GM21825 (cell line): ENCODE results near the gene MYL6B.
A peak's percentile ranks its signal among the peaks of the same experiment; 100 is the strongest.
"Not testable (repeated sequence)": the region's sequence is repeated elsewhere in the genome, so short reads cannot be mapped to it uniquely, and the experiment has no call there.

Source experiments
- ATAC-seq: cut with Tn5 transposase; IDR thresholded peaks from one replicate; pipeline ENCODE4 v1.9.1; 2021; ENCODE audit warnings: mild to moderate bottlenecking, moderate library complexity; ENCODE audit not compliant: unreplicated experiment

MYL6B gene

GRCh38 chr12:56163533-56164344 lies 11.4 kb downstream of the MYL6B start:
- ATAC-seq, result no peak

- ATAC-seq, result no peak
Observed at GRCh38 chr12:56164345-56164729, 11.9 kb downstream of the MYL6B start.

GRCh38 chr12:56165369-56165768 lies 13.0 kb downstream of the MYL6B start:
- ATAC-seq, result no peak

DNA sequence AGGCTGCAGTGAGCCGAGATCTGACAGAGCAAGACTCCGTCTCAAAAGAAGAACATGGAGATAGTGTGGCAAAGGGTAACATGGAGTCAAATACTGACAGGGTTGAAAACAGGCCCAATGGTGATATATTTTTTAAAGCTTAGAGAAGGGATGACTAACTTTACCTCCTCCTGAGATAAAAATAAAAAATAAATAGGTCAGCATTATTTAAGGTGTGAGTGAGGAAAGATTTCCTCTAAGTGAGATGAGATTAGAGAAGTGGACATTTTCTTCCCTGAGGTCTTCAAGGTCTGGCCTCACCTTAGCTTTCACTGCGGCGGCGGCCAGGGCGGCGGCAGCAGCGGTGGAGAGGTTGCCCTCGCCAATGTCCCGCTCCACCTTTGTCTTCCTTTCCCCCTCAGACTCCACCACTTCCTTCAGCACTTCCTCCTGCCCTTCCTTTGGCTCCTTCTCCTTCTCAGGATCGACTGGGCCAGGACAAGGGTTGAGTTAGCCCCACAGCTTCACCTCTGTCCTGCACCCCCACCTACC lies 16.9 kb downstream of the MYL6B start:
- ATAC-seq, result no peak

DNA sequence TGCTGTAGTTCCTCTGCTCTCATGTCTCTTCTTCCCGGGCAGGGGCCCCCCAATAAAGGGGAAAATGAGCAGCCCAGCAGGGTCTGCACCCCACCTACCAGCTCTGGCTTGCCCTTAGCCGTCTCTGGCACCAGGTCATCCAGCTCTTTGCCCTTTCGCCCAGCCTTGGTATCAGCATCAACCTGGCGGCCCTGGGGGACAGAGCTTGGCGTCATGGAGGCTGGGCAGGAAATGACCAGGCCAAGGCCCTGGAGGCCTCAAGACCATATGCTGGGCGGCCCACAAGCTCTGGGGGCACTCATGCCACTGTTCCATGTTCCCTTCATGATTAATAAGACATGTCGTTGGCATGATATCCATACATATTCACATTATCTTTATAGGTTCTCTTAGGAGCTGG lies 20.5 kb downstream of the MYL6B start:
- ATAC-seq, result no peak

DNA sequence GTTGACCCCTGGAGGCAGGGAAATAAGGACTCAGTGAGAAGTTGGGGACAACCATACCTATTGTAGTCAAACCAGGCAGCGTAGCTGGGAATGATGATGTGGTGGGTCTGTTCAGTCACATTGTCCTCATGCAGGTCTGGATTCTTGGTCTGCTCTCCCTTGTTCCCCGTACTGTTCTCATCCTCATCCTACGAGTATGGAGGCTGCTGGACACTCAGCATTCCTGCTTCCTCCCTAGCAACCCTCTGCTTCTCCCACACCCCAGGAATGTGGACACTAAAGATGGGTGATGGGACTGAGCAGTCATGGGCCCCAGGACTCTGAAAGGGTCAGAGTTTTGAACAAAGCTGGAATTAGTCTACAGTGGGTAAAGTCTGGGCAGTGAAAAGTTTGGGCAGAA lies 26.0 kb downstream of the MYL6B start:
- ATAC-seq, result no peak

- no peak for ATAC-seq
Observed at GRCh38 chr12:56186957-56187356, 34.6 kb downstream of the MYL6B start.

- no peak for ATAC-seq
Observed at GRCh38 chr12:56188131-56188777, 35.9 kb downstream of the MYL6B start.

DNA sequence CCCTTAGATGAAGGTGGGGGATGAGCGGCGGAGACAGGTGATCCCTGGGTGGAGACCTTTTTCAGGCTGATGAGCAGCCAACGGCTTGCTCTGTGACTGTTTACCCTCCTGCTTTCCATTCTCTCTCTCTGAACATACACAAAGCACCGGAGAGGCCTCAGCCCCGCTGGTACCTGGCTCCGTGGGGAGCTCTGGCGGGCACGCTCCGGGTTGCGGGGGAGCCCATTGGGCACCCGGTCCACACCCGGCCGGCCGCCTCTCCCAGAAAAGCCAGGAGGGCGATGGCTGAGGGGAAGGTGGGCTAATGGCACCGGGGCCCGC lies 36.4 kb downstream of the MYL6B start:
- ATAC-seq, result no peak

DNA sequence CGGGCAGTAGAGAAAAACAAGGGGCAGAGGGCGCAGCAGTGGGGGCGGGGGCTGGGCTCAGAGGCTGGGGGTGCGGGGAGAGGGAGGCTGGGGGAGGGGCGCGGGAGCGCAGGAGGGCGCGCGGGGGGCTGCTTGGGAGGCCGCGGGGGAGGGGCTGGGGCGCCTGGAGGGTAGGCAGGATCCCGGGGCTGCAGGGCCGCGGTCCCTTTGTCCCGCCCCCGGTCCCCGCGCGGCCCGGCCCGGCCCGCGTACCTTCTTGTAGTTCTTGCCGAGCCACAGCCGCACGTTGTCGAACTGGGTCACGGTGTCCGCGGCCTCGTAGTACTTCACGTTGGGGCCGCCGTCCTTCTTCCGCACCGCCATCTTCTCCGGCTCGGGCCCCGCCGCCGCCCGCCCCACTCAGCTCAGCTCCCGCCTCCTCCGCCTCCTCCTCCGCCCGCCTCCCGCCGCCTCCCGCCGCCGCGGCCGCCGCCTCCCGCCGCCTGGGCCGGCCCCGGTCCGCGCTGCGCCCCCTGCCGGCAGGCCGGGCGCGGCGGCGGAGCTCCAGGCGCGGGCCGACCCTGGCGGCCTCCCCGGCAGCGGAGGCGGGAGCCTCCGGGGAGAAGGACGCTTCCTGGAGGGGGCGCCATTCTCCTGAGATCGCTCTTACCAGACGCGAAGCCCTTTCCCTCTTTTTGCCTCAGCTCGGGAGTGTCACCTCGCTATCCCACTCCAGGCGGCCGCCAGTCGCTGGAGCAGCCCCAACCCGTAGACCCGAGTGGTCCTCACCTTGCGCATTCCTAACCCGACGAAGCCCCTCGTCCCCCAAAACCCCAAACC lies 36.9 kb downstream of the MYL6B start, which contains the start of gene SMARCC2:
Gene SMARCC2 (minus strand): TSS at position 385 of the 819 bp plus-strand sequence. CDS start 22 bp downstream, at position 363.
- peak; percentile 66 for ATAC-seq

GRCh38 chr12:56189918-56190694 lies 37.7 kb downstream of the MYL6B start:
- ATAC-seq, result peak; percentile 36

- no peak for ATAC-seq
Observed at GRCh38 chr12:56190695-56191155, 38.3 kb downstream of the MYL6B start.

DNA sequence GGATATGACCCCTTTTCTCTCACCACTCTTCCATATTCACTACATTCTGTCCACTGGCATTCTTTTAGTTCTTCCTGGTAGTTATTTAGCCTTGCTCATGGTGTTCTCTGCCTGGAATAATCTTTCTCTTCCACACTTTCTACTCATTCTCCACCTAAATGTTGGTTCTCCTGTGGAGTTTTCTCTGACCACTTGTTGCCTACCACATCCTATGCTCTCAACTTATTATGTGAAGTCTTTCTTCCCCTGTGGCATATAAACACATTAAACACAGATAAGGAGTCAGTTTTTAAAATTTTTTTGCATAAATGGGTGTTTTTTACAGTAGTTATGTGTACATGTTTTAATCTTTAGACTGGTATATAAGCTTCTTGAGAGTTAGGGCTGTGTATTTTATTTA lies 40.2 kb downstream of the MYL6B start:
- no peak for ATAC-seq

- no peak for ATAC-seq
Observed at GRCh38 chr12:56193025-56193578, 40.7 kb downstream of the MYL6B start.

GRCh38 chr12:56196818-56197550 lies 44.6 kb downstream of the MYL6B start:
- not testable (repeated sequence) for ATAC-seq

GRCh38 chr12:56197921-56198635 lies 45.7 kb downstream of the MYL6B start:
- ATAC-seq, result no peak

DNA sequence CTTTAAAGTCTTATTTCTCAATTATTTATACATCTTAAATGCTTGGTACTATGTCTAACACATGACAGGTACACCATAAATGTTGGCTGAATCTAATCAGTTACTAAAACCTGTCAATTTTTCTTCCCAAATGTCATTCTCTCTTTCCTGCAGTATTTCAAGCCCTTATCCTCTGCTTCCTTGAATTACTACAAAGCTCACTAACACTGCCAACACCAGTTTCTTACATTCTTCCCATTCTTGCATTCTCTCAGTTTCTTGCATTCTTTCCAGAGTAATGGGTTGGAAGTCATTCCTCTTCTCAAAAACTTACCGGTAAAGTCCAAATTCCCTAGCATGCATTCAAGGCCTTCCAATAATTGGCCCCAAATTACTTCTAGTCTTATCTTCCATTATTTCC lies 46.4 kb downstream of the MYL6B start:
- ATAC-seq, result no peak

GRCh38 chr12:56202366-56202765 lies 50.0 kb downstream of the MYL6B start:
- ATAC-seq, result no peak

DNA sequence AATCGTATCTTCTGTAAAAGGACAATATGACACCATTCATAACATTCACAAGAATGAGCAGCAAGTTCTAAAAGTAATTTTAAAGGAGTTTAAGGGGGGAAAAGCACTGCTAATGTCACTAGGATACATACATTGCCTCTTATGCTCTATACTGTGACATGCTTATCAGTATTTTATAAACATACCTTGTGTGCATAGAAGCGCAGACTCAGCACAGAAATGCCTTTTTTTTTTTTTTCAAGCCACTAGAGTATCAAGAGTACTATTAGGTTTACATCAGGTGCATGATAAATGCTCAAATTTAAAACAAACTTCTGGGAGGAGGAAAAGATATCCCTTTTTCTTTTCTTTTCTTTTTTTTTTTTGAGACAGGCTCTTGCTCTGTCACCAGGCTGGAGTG lies 50.5 kb downstream of the MYL6B start:
- no peak for ATAC-seq
